GM21381 (cell line): Measurements from ENCODE around the gene ZNF618.

Source experiments
- ATAC-seq: cut with Tn5 transposase; IDR thresholded peaks from one replicate; pipeline ENCODE4 v1.9.1; 2021; ENCODE audit warnings: mild to moderate bottlenecking, moderate library complexity; ENCODE audit not compliant: unreplicated experiment

ZNF618 gene

GRCh38 chr9:113955076-113955752 lies 79.1 kb downstream of the ZNF618 start:
- no peak for ATAC-seq

- ATAC-seq: no peak
Measured at GRCh38 chr9:113956901-113957300, 80.8 kb downstream of the ZNF618 start.

GRCh38 chr9:113957351-113957750 lies 81.2 kb downstream of the ZNF618 start:
- ATAC-seq: no peak

GRCh38 chr9:113957821-113958341 lies 81.8 kb downstream of the ZNF618 start:
- no peak for ATAC-seq

GRCh38 chr9:113958556-113958955 lies 82.4 kb downstream of the ZNF618 start:
- no peak for ATAC-seq

- no peak for ATAC-seq
Measured at GRCh38 chr9:113960768-113961167, 84.7 kb downstream of the ZNF618 start.

GRCh38 chr9:113962396-113962795 lies 86.3 kb downstream of the ZNF618 start:
- ATAC-seq: no peak

- no peak for ATAC-seq
Measured at GRCh38 chr9:113963017-113963620, 87.0 kb downstream of the ZNF618 start.

GRCh38 chr9:113963696-113964494 lies 87.8 kb downstream of the ZNF618 start:
- no peak for ATAC-seq

- no peak for ATAC-seq
Measured at GRCh38 chr9:113964495-113965170, 88.5 kb downstream of the ZNF618 start.

GRCh38 chr9:113966394-113966793 lies 90.3 kb downstream of the ZNF618 start:
- ATAC-seq: no peak

GRCh38 chr9:113967380-113967779 lies 91.3 kb downstream of the ZNF618 start:
- ATAC-seq: no peak

GRCh38 chr9:113969343-113969742 lies 93.2 kb downstream of the ZNF618 start:
- ATAC-seq: no peak

- ATAC-seq: no peak
Measured at GRCh38 chr9:113973226-113973625, 97.1 kb downstream of the ZNF618 start.

GRCh38 chr9:113973963-113974413 lies 97.9 kb downstream of the ZNF618 start:
- ATAC-seq: no peak

GRCh38 chr9:113976915-113977314 lies 100.8 kb downstream of the ZNF618 start:
- no peak for ATAC-seq

- ATAC-seq: no peak
Measured at GRCh38 chr9:113978725-113979342, 102.7 kb downstream of the ZNF618 start.

- ATAC-seq: no peak
Measured at GRCh38 chr9:113979343-113980127, 103.4 kb downstream of the ZNF618 start.

GRCh38 chr9:113984639-113985380 lies 108.7 kb downstream of the ZNF618 start:
- no peak for ATAC-seq
